ENCODE measurements around the gene CTNNA3.

Gene CTNNA3

GRCh38 chr10:66719483-66719882 is 976.5 kb downstream of the CTNNA3 start:
- DNase-seq: no peak

- no peak for DNase-seq
Observed at GRCh38 chr10:66717231-66717981, 978.6 kb downstream of the CTNNA3 start.

- no peak for DNase-seq
Observed at GRCh38 chr10:66714741-66715140, 981.3 kb downstream of the CTNNA3 start.

- no peak for DNase-seq
Observed at GRCh38 chr10:66713387-66713786, 982.6 kb downstream of the CTNNA3 start.

GRCh38 chr10:66698069-66698468 is 997.9 kb downstream of the CTNNA3 start:
- DNase-seq: no peak

- DNase-seq: no peak
Observed at GRCh38 chr10:66695046-66695445, 1000.9 kb downstream of the CTNNA3 start.

- no peak for DNase-seq
Observed at GRCh38 chr10:66684581-66684980, 1011.4 kb downstream of the CTNNA3 start.

- no peak for DNase-seq
Observed at GRCh38 chr10:66680886-66681285, 1015.1 kb downstream of the CTNNA3 start.

- no peak for DNase-seq
Observed at GRCh38 chr10:66678521-66678920, 1017.5 kb downstream of the CTNNA3 start.

GRCh38 chr10:66673071-66673470 is 1022.9 kb downstream of the CTNNA3 start:
- no peak for DNase-seq

- DNase-seq: no peak
Observed at GRCh38 chr10:66671562-66671961, 1024.4 kb downstream of the CTNNA3 start.

- DNase-seq: no peak
Observed at GRCh38 chr10:66671064-66671463, 1024.9 kb downstream of the CTNNA3 start.

- no peak for DNase-seq
Observed at GRCh38 chr10:66656499-66656898, 1039.5 kb downstream of the CTNNA3 start.

GRCh38 chr10:66654861-66655260 is 1041.1 kb downstream of the CTNNA3 start:
- DNase-seq: no peak

- DNase-seq: no peak
Observed at GRCh38 chr10:66651308-66652082, 1044.5 kb downstream of the CTNNA3 start.

- no peak for DNase-seq
Observed at GRCh38 chr10:66649626-66650025, 1046.4 kb downstream of the CTNNA3 start.

- no peak for DNase-seq
Observed at GRCh38 chr10:66642217-66642616, 1053.8 kb downstream of the CTNNA3 start.

GRCh38 chr10:66639371-66639770 is 1056.6 kb downstream of the CTNNA3 start:
- DNase-seq: no peak

GRCh38 chr10:66637273-66638036 is 1058.5 kb downstream of the CTNNA3 start:
- DNase-seq: no peak

- no peak for DNase-seq
Observed at GRCh38 chr10:66629996-66630395, 1066.0 kb downstream of the CTNNA3 start.

GRCh38 chr10:66627156-66627555 is 1068.8 kb downstream of the CTNNA3 start:
- DNase-seq: no peak

GRCh38 chr10:66625709-66626590 is 1070.0 kb downstream of the CTNNA3 start:
- DNase-seq: no peak

GRCh38 chr10:66622050-66622449 is 1073.9 kb downstream of the CTNNA3 start:
- DNase-seq: no peak
